MM.1S (cell line): ENCODE results near the gene C16orf95.

ENCODE experiments used
- EZH2phosphoT487 ChIP-seq: fragments of 300-600 bp; sonication (generic); IDR thresholded peaks from 2 replicates; pipeline ENCODE4 v1.6.1; 2018; ENCODE audit warnings: antibody characterized with exemption, low read length
- TF ChIP-seq, protein P1 (sequence below): fragments of 300-600 bp; sonication (generic); IDR thresholded peaks from 2 replicates; pipeline ENCODE4 v1.5.1; 2016; ENCODE audit warnings: antibody characterized with exemption, low read length, mixed read lengths

DNA sequence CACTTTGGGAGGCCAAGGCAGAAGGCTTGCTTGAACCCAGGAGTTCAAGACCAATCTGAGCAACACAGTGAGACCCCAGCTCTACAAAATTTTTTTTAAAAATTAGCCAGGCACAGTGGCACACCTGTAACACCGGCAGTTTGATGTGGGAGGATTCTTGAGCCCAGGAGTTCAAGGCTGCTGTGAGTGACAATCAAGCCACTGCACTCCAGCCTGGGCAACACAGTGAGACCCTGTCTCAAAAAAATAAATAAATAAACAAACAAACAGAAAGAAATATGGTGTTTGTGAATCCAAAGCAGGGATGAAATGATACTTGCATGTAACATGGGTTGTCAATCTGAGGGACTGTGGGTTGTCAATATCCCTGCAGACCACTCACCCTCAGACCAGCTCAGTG lies 49.7 kb upstream of the C16orf95 start:
- TF ChIP-seq, protein P1, sequence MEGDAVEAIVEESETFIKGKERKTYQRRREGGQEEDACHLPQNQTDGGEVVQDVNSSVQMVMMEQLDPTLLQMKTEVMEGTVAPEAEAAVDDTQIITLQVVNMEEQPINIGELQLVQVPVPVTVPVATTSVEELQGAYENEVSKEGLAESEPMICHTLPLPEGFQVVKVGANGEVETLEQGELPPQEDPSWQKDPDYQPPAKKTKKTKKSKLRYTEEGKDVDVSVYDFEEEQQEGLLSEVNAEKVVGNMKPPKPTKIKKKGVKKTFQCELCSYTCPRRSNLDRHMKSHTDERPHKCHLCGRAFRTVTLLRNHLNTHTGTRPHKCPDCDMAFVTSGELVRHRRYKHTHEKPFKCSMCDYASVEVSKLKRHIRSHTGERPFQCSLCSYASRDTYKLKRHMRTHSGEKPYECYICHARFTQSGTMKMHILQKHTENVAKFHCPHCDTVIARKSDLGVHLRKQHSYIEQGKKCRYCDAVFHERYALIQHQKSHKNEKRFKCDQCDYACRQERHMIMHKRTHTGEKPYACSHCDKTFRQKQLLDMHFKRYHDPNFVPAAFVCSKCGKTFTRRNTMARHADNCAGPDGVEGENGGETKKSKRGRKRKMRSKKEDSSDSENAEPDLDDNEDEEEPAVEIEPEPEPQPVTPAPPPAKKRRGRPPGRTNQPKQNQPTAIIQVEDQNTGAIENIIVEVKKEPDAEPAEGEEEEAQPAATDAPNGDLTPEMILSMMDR, result no peak
- TF ChIP-seq EZH2phosphoT487, result no peak
